Heart right ventricle (tissue), 16 donors: ENCODE data around the gene STYK1. TPM values are rescaled to one million over a fixed set of nuclear protein-coding genes. Genes with fewer than 3 reads are reported as not detected.

Experiments
- ATAC-seq, 8 donors: fragments of 200-7000 bp; cut with Tn5 transposase; one replicate each; pipeline ENCODE4 v1.9.1; 2020; ENCODE audit warnings: mild to moderate bottlenecking in 8 of 8, moderate library complexity in 8 of 8, moderate number of reproducible peaks in 1 of 8
- DNase-seq, 2 donors: peaks; one replicate each; pipeline ENCODE4 v3.0.0-alpha.2; 2020
- H3K27ac ChIP-seq, 10 donors: fragments of 200-600 bp; sonication (generic) in 2 of 10; one replicate each; pipeline versions ENCODE4 v1.5.0 to v1.8.0; 2020 to 2022; ENCODE audit warnings: mild to moderate bottlenecking in 3 of 10
- H3K27me3 ChIP-seq, 7 donors: fragments of 200-600 bp; one replicate each; pipeline ENCODE4 v1.8.0; 2021 to 2022; ENCODE audit warnings: mild to moderate bottlenecking in 2 of 7
- H3K36me3 ChIP-seq, 9 donors: fragments of 200-600 bp; sonication (generic) in 1 of 9; one replicate each; pipeline versions ENCODE4 v1.5.0 to v1.8.0; 2020 to 2022; ENCODE audit warnings: mild to moderate bottlenecking in 2 of 9
- H3K4me1 ChIP-seq, 9 donors: fragments of 200-600 bp; sonication (generic) in 1 of 9; one replicate each; pipeline versions ENCODE4 v1.5.0 to v1.8.0; 2020 to 2022; ENCODE audit warnings: mild to moderate bottlenecking in 4 of 9
- H3K4me3 ChIP-seq, 10 donors: fragments of 200-600 bp; sonication (generic) in 2 of 10; one replicate each; pipeline versions ENCODE4 v1.5.0 to v1.8.0; 2020 to 2022; ENCODE audit warnings: mild to moderate bottlenecking in 7 of 10, moderate library complexity in 2 of 10
- H3K9me3 ChIP-seq, 11 donors: fragments of 200-600 bp in 10 of 11; sonication (generic) in 2 of 11; one replicate each; pipeline versions ENCODE4 v1.5.0 to v1.8.0; 2013 to 2022; ENCODE audit warnings: mild to moderate bottlenecking in 2 of 11, control low read depth in 1 of 11, moderate library complexity in 1 of 11
- CTCF ChIP-seq, 9 donors: fragments of 200-600 bp; sonication (generic) in 2 of 9; IDR thresholded peaks; one replicate each; pipeline versions ENCODE4 v1.5.0 to v1.8.0; 2021 to 2022; ENCODE audit warnings: antibody characterized with exemption in 9 of 9, mild to moderate bottlenecking in 5 of 9, moderate library complexity in 1 of 9
- WGBS, 2 donors: extraction: QIAGEN DNeasy Blood & Tissue Kit; methylation state at CpG; one replicate each; pipeline ENCODE4 v1.1.7; 2013; ENCODE audit warnings: inconsistent platforms in 1 of 2; 5-methylcytosine and 5-hydroxymethylcytosine counted together
- intact Hi-C, 10 donors: fragments of 100-400 bp; cut with DNase I; formaldehyde crosslinking; loops; one replicate each; pipeline versions ENCODE4 v1.11.1 to v1.14.2; 2022
- polyA plus RNA-seq, 2 donors: library from polyadenylated mRNA; stranded (reverse); fragments of 200-250 nt; gene quantifications; one replicate each; pipeline ENCODE4 v1.2.3, GENCODE V29; 2013
- total RNA-seq, 10 donors: library from RNA; stranded (reverse); fragmentation: NEBNext Ultra II Directional in 3 of 10; extraction: Animal tissue kit (Norgen Biotek cat#: 25700) in 3 of 10; gene quantifications; one replicate each; pipeline versions ENCODE4 v1.2.1 to v1.2.4, GENCODE V29; 2021 to 2023
- donor health status: Arrhythmogenic right ventricular cardiomyopathy.
- donor health status: ischemic (EF 13 %, LVEDD 7.1; RV severe dilation, severe dysfunction).
- donor health status: healthy with polysubstance abuse.
- donor health status: DM: no; HTN: yes; CAD: no.
- donor health status: DM: no; HTN: no; CAD: no.
- donor health status: ischemic (EF 25% LVEDD 6.9; RV normal size, moderate dysfunction).
- donor health status: ischemic (EF 25% LVEDD 5.7; RV mildly dilated, moderate dysfunction).
- donor health status: healthy.
- donor health status: DM: yes; HTN: yes; CAD: no.
- donor health status: Ischemic cardiomyopathy.
- donor health status: ischemic (EF 35%, LVEDD 5.7; RV mildly dilated, moderate dysfunction).
- donor health status: nonischemic (EF 11% LVEDD 7.7; RV severe dilation, severe dysfunction).
- donor health status: DM: yes; HTN: yes; CAD: no.
- donor health status: PGD.
- donor health status: ischemic (EF 29% LVEDD 5.4; RV normal size, mild dysfunction).
- donor health status: nonischemic (EF 23%, LVEDD 6.1; RV moderate dilation, normal function).

The STYK1 gene
- total and polyA plus RNA-seq, 12 donors = 0.01 to 1.2 (median 0.15) TPM; not detected in 8

- intact Hi-C loops = no loop called here
- TF ChIP-seq CTCF (IDR thresholded peaks at IDR 0.05) = no peak
- peak overlapping the region in 1 of 10 donors; percentile 13 for H3K27ac ChIP-seq
- 93 to 96% methylated on average over 2 of the region's 2 CpGs for WGBS, 2 donors
- DNase-seq (no peak), ATAC-seq (peak in 1 of 8 donors; percentile 16)
- H3K27me3 ChIP-seq = no peaks in the 10 kb centered on the region
- H3K9me3 ChIP-seq = no peaks in the 10 kb centered on the region
- H3K36me3 ChIP-seq = peaks cover 0 to 84% (median 31%) of the 10 kb centered on the region in 9 donors
- H3K4me3 ChIP-seq = no peak overlapping the region
- peaks cover 0 to 10% (median 0%) of the 10 kb centered on the region in 9 donors for H3K4me1 ChIP-seq
Measured at GRCh38 chr12:10697156-10697555, 23.3 kb upstream of the STYK1 start.

- 98 to 99% methylated on average over 2 of the region's 2 CpGs for WGBS, 2 donors
- no peak for ATAC-seq
- intact Hi-C loops = no loop called here
Measured at GRCh38 chr12:10690906-10691305, 17.1 kb upstream of the STYK1 start.

GRCh38 chr12:10689146-10689545 lies 15.3 kb upstream of the STYK1 start:
- DNase-seq (no peak), ATAC-seq (no peak)
- intact Hi-C loops = no loop called here
- Histone ChIP-seq H3K9me3 (peaks cover 0 to 3% (median 0%) of the 10 kb centered on the region in 11 donors), H3K4me3 (no peak overlapping the region), H3K4me1 (no peaks in the 10 kb centered on the region), H3K36me3 (peaks cover 0 to 11% (median 0%) of the 10 kb centered on the region in 9 donors), H3K27me3 (no peaks in the 10 kb centered on the region), H3K27ac (no peak overlapping the region)
- TF ChIP-seq CTCF (IDR thresholded peaks at IDR 0.05) = no peak
- 92 to 96% methylated on average over 2 of the region's 2 CpGs for WGBS, 2 donors

More at GRCh38 chr12:10690906-10691305, 17.1 kb upstream of the STYK1 start:
- H3K9me3 ChIP-seq = peaks cover 0 to 3% (median 0%) of the 10 kb centered on the region in 11 donors
- no peak for DNase-seq
- H3K36me3 ChIP-seq = peaks cover 0 to 26% (median 0%) of the 10 kb centered on the region in 9 donors
- H3K4me1 ChIP-seq = no peaks in the 10 kb centered on the region
- no peak for TF ChIP-seq CTCF (IDR thresholded peaks at IDR 0.05)
- H3K4me3 ChIP-seq = no peak overlapping the region
- H3K27ac ChIP-seq = no peak overlapping the region
- H3K27me3 ChIP-seq = no peaks in the 10 kb centered on the region

GRCh38 chr12:10688042-10688441 lies 14.2 kb upstream of the STYK1 start:
- no peak overlapping the region for H3K27ac ChIP-seq
- TF ChIP-seq CTCF (IDR thresholded peaks at IDR 0.05) = no peak
- H3K4me1 ChIP-seq = no peaks in the 10 kb centered on the region
- no peak for ATAC-seq
- intact Hi-C loops = no loop called here
- H3K4me3 ChIP-seq = no peak overlapping the region
- 96 to 100% methylated on average over 1 of the region's 1 CpG for WGBS, 2 donors
- no peaks in the 10 kb centered on the region for H3K36me3 ChIP-seq
- no peaks in the 10 kb centered on the region for H3K27me3 ChIP-seq
- H3K9me3 ChIP-seq = peaks cover 0 to 3% (median 0%) of the 10 kb centered on the region in 11 donors
- DNase-seq = no peak
